ENCODE results near the gene OR9A2.

OR9A2 gene

DNA sequence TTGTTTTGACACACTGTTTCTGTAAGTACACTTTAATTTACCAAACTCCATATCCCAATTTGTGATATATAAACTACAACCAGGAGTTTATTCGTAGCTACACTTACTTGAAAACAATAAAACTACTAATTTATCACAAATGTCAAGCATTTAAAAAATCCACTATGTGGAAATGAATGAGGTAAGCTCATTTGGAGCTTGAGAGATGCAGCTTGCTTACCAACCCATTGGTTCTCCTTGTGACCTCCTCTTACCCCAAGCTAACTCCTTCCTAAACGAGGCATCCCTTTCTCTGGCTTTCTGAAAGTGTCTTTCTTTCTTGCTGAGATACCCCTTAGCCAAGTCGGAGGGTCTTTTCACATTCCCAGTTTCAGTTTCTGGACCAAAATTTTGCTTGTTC, 27.7 kb upstream of the OR9A2 start:
- H3K4me3 ChIP-seq (ENCODE audit: low read length), result no peak overlapping the region
- TF ChIP-seq, protein P1, sequence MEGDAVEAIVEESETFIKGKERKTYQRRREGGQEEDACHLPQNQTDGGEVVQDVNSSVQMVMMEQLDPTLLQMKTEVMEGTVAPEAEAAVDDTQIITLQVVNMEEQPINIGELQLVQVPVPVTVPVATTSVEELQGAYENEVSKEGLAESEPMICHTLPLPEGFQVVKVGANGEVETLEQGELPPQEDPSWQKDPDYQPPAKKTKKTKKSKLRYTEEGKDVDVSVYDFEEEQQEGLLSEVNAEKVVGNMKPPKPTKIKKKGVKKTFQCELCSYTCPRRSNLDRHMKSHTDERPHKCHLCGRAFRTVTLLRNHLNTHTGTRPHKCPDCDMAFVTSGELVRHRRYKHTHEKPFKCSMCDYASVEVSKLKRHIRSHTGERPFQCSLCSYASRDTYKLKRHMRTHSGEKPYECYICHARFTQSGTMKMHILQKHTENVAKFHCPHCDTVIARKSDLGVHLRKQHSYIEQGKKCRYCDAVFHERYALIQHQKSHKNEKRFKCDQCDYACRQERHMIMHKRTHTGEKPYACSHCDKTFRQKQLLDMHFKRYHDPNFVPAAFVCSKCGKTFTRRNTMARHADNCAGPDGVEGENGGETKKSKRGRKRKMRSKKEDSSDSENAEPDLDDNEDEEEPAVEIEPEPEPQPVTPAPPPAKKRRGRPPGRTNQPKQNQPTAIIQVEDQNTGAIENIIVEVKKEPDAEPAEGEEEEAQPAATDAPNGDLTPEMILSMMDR (conservative IDR thresholded peaks at IDR 0.05; ENCODE audit: low read length), result no peak
- no peak for DNase-seq (ENCODE audit: low read depth)

GRCh38 chr7:143052041-143052440, 25.1 kb upstream of the OR9A2 start, which contains the start of gene OR6V1:
Gene OR6V1, plus strand, starts transcription at chr7:143052341. Its CDS starts 0 bp downstream, at chr7:143052341.
- no peak for DNase-seq (ENCODE audit: low read depth)
- no peak within 1 kb of the TSS for H3K4me3 ChIP-seq (ENCODE audit: low read length)
- TF ChIP-seq, protein P1 (conservative IDR thresholded peaks at IDR 0.05; ENCODE audit: low read length), result no peak

DNA sequence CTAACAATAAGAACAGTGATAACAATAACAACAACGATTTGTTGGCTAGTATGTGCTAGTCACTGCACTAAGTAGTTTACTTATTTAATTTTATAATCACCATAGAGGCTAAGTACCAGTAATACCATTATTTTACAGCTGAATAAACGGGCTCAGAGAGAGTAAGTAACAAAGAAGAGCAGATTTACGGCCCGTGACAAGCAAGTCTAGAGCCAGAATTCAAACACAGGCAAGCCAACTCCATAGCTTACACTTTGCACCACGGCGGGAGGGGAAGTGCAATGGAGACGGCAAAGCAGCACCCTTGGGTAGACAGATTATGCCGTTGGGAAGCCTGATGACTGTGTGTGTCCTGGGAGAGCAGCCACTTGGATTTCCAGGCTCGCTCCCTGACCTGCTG, 24.0 kb upstream of the OR9A2 start:
- no peak for DNase-seq (ENCODE audit: low read depth)
- H3K4me3 ChIP-seq (ENCODE audit: low read length), result no peak overlapping the region
- TF ChIP-seq, protein P1 (conservative IDR thresholded peaks at IDR 0.05; ENCODE audit: low read length), result no peak

GRCh38 chr7:143049362-143049761, 22.4 kb upstream of the OR9A2 start:
- DNase-seq (ENCODE audit: low read depth), result peak; percentile 36
- H3K4me3 ChIP-seq (ENCODE audit: low read length), result no peak overlapping the region
- TF ChIP-seq, protein P1 (conservative IDR thresholded peaks at IDR 0.05; ENCODE audit: low read length), result no peak

DNA sequence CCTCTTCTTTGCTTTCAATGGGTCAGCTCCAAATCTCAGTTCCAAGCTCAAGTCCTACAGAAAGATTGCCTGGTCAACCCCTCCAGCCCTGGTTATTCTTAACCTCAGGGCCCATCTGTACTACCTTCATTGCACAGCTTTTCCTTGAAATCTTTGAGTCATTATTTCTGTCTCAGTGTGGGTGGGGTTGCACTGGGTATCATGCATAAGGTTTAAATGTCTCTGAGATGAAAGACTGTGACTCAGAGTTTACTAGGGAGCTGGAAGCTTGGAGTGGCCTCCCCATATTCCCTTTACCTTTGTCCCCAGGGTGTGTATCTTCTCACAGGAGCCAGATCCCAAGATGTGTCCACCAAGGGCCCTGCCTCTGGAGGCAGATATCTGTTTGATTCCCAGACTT, 21.9 kb upstream of the OR9A2 start:
- H3K4me3 ChIP-seq (ENCODE audit: low read length), result no peak overlapping the region
- DNase-seq (ENCODE audit: low read depth), result no peak
- TF ChIP-seq, protein P1 (conservative IDR thresholded peaks at IDR 0.05; ENCODE audit: low read length), result no peak

DNA sequence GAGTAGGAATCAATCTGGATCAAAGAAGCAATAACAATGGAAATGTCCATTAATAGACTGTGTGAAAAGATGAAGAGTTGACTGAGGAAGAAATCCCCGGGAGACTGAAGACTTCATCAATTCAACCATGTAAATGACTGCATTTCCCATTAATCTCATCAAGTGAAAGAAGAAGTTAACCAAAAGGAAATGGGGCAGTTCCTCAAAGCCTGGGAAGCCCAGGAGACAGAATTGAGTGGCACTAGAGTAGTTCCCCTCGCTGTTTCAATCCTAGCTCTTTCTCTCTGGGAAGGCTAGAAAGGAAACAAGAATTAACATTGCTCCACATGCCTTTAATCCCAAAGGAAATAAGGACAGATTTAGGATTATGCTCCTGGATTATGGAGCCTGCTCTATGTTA, 20.4 kb upstream of the OR9A2 start:
- TF ChIP-seq, protein P1 (conservative IDR thresholded peaks at IDR 0.05; ENCODE audit: low read length), result no peak
- no peak overlapping the region for H3K4me3 ChIP-seq (ENCODE audit: low read length)

GRCh38 chr7:143046426-143046851, 19.5 kb upstream of the OR9A2 start:
- TF ChIP-seq, protein P1 (conservative IDR thresholded peaks at IDR 0.05; ENCODE audit: low read length), result no peak
- no peak overlapping the region for H3K4me3 ChIP-seq (ENCODE audit: low read length)
- DNase-seq (ENCODE audit: low read depth), result no peak

More for the DNA sequence above, 20.4 kb upstream of the OR9A2 start:
- no peak for DNase-seq (ENCODE audit: low read depth)
